A673 (cell line): Measurements from ENCODE around the gene AGO1. TPM values are rescaled to one million over a fixed set of nuclear protein-coding genes. Genes with fewer than 3 reads are reported as not detected.

Source experiments
- BruUV-seq: library from RNA; stranded (reverse); fragments of 400-500 nt; replicated peaks from 2 replicates; lab custom pipeline; 2021; lab: Mats Ljungman, UMichigan
- CTCF ChIA-PET: fragments of 300-600 bp; sonication (Branson Sonifier 250); formaldehyde crosslinking; loops from one replicate; lab custom pipeline; 2022; ENCODE audit warnings: antibody characterized with exemption; lab: Charles Lee
- POLR2A ChIA-PET: fragments of 300-600 bp; sonication (Branson Sonifier 250); formaldehyde crosslinking; loops from one replicate; lab custom pipeline; 2022; ENCODE audit warnings: antibody characterized with exemption; ENCODE audit not compliant: low non-redundant PET; lab: Charles Lee
- DNase-seq: peaks from one replicate; pipeline ENCODE4 v3.0.0-alpha.2; 2015; ENCODE audit warnings: low spot score
- H3K27ac ChIP-seq: fragments of 200-600 bp; sonication (generic); 2 replicates; pipeline ENCODE4 v1.5.1; 2016; ENCODE audit warnings: mixed run types, low read depth, mild to moderate bottlenecking, mixed read lengths, antibody characterized with exemption, low read length; ENCODE audit not compliant: poor library complexity, severe bottlenecking
- H3K27me3 ChIP-seq: fragments of 200-600 bp; sonication (generic); replicated peaks from 2 replicates; pipeline ENCODE4 v1.6.1; 2017; ENCODE audit warnings: mixed run types, low read depth, mild to moderate bottlenecking, mixed read lengths, antibody characterized with exemption, low read length; ENCODE audit not compliant: insufficient read depth, poor library complexity
- H3K36me3 ChIP-seq: fragments of 200-600 bp; sonication (generic); 2 replicates; pipeline ENCODE4 v1.6.1; 2016; ENCODE audit warnings: mixed run types, mild to moderate bottlenecking, mixed read lengths, antibody characterized with exemption, low read length; ENCODE audit not compliant: insufficient read depth, poor library complexity, severe bottlenecking
- H3K4me1 ChIP-seq: fragments of 200-600 bp; sonication (generic); 2 replicates; pipeline ENCODE4 v1.6.1; 2017; ENCODE audit warnings: mixed run types, mild to moderate bottlenecking, mixed read lengths, antibody characterized with exemption, low read length; ENCODE audit not compliant: insufficient read depth, poor library complexity, severe bottlenecking
- H3K4me3 ChIP-seq: fragments of 200-600 bp; sonication (generic); 2 replicates; pipeline ENCODE4 v1.5.1; 2016; ENCODE audit warnings: low read depth, mixed run types, mild to moderate bottlenecking, mixed read lengths, low read length; ENCODE audit not compliant: poor library complexity, severe bottlenecking
- H3K9me3 ChIP-seq: fragments of 200-600 bp; sonication (generic); 2 replicates; pipeline ENCODE4 v1.6.1; 2016; ENCODE audit warnings: mixed run types, low read depth, mild to moderate bottlenecking, mixed read lengths, antibody characterized with exemption, low read length; ENCODE audit not compliant: poor library complexity, severe bottlenecking
- CTCF ChIP-seq: fragments of 300-800, 200-600 bp; sonication (generic); conservative IDR thresholded peaks from 2 replicates; pipeline ENCODE4 v1.5.1; 2017; ENCODE audit warnings: low read depth, mild to moderate bottlenecking, antibody characterized with exemption, low read length, moderate library complexity, mixed read lengths
- EZH2 ChIP-seq: fragments of 200-600 bp; sonication (generic); IDR thresholded peaks from 2 replicates; pipeline ENCODE4 v1.6.1; 2017; ENCODE audit warnings: borderline replicate concordance, low read depth, mild to moderate bottlenecking, mixed read lengths, antibody characterized with exemption, low read length; ENCODE audit not compliant: poor library complexity, severe bottlenecking
- intact Hi-C: fragments of 100-400 bp; cut with micrococcal nuclease; formaldehyde crosslinking; loops from one replicate; pipeline ENCODE4 v1.10.0; 2022; ENCODE audit not compliant: unreplicated experiment
- total RNA-seq: library from RNA; stranded (reverse); gene quantifications from 2 replicates; pipeline ENCODE4 v1.2.3, GENCODE V29; 2021

The AGO1 gene
- total RNA-seq, 1 experiment from 2014 or later = 58.7 TPM

- TF ChIP-seq CTCF = no peak
- TF ChIP-seq EZH2 = no peak
- CTCF ChIA-PET = interaction anchor here (1.0 kb wide), 1 partner anchor 10 kb away, joined by 3 read pairs; the partner anchor contains the start of gene AGO1
- intact Hi-C loops = no loop called here
- POLR2A ChIA-PET = interaction anchor here (0.6 kb wide), 1 partner anchor 571 kb away, joined by 3 read pairs; the partner anchor contains the start of gene MRPS15
- Histone ChIP-seq H3K27me3 (no peaks in the 10 kb centered on the region), H3K27ac (peak overlapping the region; percentile 47), H3K9me3 (no peaks in the 10 kb centered on the region), H3K4me3 (no peak overlapping the region), H3K36me3 (peaks cover 59% of the 10 kb centered on the region), H3K4me1 (no peaks in the 10 kb centered on the region)
- no TSS peak for BruUV-seq
- DNase-seq = no peak
Measured at GRCh38 chr1:35893051-35893879, 10.3 kb downstream of the AGO1 start.

GRCh38 chr1:35894183-35894582, 11.2 kb downstream of the AGO1 start:
- no TSS peak for BruUV-seq
- peak overlapping the region; percentile 47 for H3K27ac ChIP-seq
- TF ChIP-seq CTCF = no peak
- no peak for TF ChIP-seq EZH2
- no peaks in the 10 kb centered on the region for H3K27me3 ChIP-seq
- DNase-seq = peak; percentile 51
- H3K4me1 ChIP-seq = no peaks in the 10 kb centered on the region
- no peak overlapping the region for H3K4me3 ChIP-seq
- intact Hi-C loops = no loop called here
- no peaks in the 10 kb centered on the region for H3K9me3 ChIP-seq
- POLR2A ChIA-PET = no interaction called here
- CTCF ChIA-PET = no interaction called here
- H3K36me3 ChIP-seq = peaks cover 61% of the 10 kb centered on the region

- POLR2A ChIA-PET = no interaction called here
- intact Hi-C loops = no loop called here
- Histone ChIP-seq H3K4me1 (no peaks in the 10 kb centered on the region), H3K27me3 (no peaks in the 10 kb centered on the region), H3K27ac (no peak overlapping the region), H3K9me3 (no peaks in the 10 kb centered on the region), H3K36me3 (peaks cover 64% of the 10 kb centered on the region), H3K4me3 (no peak overlapping the region)
- DNase-seq = no peak
- BruUV-seq = no TSS peak
- CTCF ChIA-PET = no interaction called here
- TF ChIP-seq EZH2 (no peak), CTCF (no peak)
Measured at GRCh38 chr1:35894656-35895055, 11.6 kb downstream of the AGO1 start.
